ENCODE measurements around the gene SLC35F6.

The SLC35F6 gene

DNA sequence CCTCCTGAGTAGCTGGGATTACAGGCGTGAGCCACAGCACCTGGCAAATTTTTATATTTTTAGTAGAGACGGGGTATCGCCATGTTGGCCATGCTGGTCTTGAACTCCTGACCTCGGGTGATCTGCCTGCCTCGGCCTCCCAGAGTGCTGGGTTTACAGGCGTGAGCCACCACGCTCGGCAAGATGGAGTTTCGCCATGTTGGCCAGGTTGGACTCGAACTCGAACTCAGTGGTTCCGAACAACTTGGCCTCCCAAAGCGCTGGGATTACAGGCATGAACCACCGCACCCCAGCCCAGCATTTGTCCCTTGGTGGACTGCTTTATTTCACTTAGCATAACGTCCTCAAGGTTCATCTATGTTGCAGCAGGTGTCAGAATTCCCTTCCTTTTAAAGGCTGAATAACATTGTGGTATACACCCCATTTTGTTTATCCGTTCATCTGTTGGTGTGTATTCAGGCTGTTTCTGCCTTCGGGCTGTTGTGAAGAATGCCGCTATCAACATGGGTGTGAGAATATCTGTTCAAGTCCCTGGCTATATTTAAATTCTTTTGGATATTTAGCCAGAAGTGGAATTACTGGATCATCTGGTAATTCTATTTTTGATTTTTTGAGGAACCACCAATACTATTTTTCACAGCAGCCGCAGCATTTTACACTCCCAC, 20.6 kb downstream of the SLC35F6 start:
- TF ChIP-seq CTCF (IDR thresholded peaks at IDR 0.05; ENCODE audit: low read length) (no peak), EZH2 (optimal IDR thresholded peaks at IDR 0.05; ENCODE audit: low read depth, low read length) (no peak), EZH2phosphoT487 (IDR thresholded peaks at IDR 0.05; ENCODE audit: low read length) (no peak)
- Histone ChIP-seq H3K4me1 (ENCODE audit: low read length) (no peaks in the 10 kb centered on the region), H3K4me2 (ENCODE audit: low read depth, low read length) (peak overlapping the region; percentile 74; the same call in 1 of the 2 replicates), H3K9ac (ENCODE audit: low read length) (no peak overlapping the region), H3K27me3 (replicated peaks; ENCODE audit: insufficient read depth, low read length) (no peaks in the 10 kb centered on the region), H3K4me3 (ENCODE audit: low read length) (no peak overlapping the region), H2AFZ (ENCODE audit: low read length) (no peak overlapping the region), H3K9me3 (replicated peaks; ENCODE audit: insufficient read depth, low read length) (no peaks in the 10 kb centered on the region), H3K27ac (ENCODE audit: low read length) (no peak overlapping the region), H3K36me3 (replicated peaks; ENCODE audit: insufficient read depth, low read length) (no peaks in the 10 kb centered on the region), H4K20me1 (ENCODE audit: insufficient read depth, low read length) (no peaks in the 10 kb centered on the region), H3F3A (ENCODE audit: insufficient read depth, low read length) (no peaks in the 10 kb centered on the region; the same call in 1 of the 2 replicates), H3K9me2 (replicated peaks; ENCODE audit: insufficient read depth, low read length) (no peaks in the 10 kb centered on the region), H3K79me2 (ENCODE audit: low read length) (peaks cover 33% of the 10 kb centered on the region)
- DNase-seq: no peak

DNA sequence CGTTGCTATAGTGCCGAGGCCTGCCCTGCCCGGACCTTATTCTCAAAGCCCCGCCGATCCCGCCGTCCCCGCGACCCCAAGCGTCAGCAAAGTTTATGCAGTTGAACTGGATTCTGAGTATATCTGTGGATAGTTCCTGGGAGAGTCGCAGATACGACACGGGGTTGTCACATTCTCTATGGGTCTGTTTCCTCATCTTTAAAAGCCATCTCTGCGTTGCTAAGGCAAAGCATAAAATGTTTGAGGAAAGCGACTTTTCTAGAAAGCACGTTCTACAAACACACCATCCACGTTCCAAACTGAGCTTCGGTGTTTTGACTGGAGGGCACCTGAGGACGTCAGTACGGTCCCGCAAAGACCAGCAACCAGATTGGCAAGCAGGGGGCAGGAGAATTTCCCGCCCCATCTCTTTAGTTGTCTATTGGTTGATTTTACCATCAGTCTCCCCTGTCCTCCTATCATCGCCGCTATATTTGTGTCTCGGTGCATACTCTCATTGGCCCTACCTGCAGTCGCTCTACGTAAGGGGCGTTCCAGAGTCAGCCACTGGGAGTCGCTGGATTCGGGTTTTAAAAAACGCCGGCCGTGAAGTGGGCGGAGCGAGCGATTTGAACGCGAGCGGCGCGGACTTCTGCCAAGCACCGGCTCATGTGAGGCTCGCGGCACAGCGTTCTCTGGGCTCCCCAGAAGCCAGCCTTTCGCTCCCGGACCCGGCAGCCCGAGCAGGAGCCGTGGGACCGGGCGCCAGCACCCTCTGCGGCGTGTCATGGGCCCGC, 21.5 kb downstream of the SLC35F6 start, which contains the start of gene CENPA:
Gene CENPA, plus strand, starts transcription at position 626 of the 776 bp plus-strand sequence. Its CDS starts 141 bp downstream, at position 767.
- H3K27me3 ChIP-seq (replicated peaks; ENCODE audit: insufficient read depth, low read length): no peaks in the 10 kb centered on the region

GRCh38 chr2:26786207-26787028, 22.3 kb downstream of the SLC35F6 start:
- no peaks in the 10 kb centered on the region; the same call in 1 of the 2 replicates for H3F3A ChIP-seq (ENCODE audit: insufficient read depth, low read length)
- no peaks in the 10 kb centered on the region for H4K20me1 ChIP-seq (ENCODE audit: insufficient read depth, low read length)
- no peak for TF ChIP-seq CTCF (IDR thresholded peaks at IDR 0.05; ENCODE audit: low read length)
- no peak for TF ChIP-seq EZH2 (optimal IDR thresholded peaks at IDR 0.05; ENCODE audit: low read depth, low read length)
- TF ChIP-seq EZH2phosphoT487 (IDR thresholded peaks at IDR 0.05; ENCODE audit: low read length): no peak
- H3K4me3 ChIP-seq (ENCODE audit: low read length): peak overlapping the region; percentile 73
- peaks cover 41% of the 10 kb centered on the region for H3K79me2 ChIP-seq (ENCODE audit: low read length)
- H3K9ac ChIP-seq (ENCODE audit: low read length): peak overlapping the region; percentile 66
- H3K9me2 ChIP-seq (replicated peaks; ENCODE audit: insufficient read depth, low read length): no peaks in the 10 kb centered on the region
- no peaks in the 10 kb centered on the region for H3K36me3 ChIP-seq (replicated peaks; ENCODE audit: insufficient read depth, low read length)
- DNase-seq: peak; percentile 41
- no peaks in the 10 kb centered on the region for H3K27me3 ChIP-seq (replicated peaks; ENCODE audit: insufficient read depth, low read length)
- peak overlapping the region; percentile 91 for H3K4me2 ChIP-seq (ENCODE audit: low read depth, low read length)
- H3K9me3 ChIP-seq (replicated peaks; ENCODE audit: insufficient read depth, low read length): no peaks in the 10 kb centered on the region
- no peaks in the 10 kb centered on the region for H3K4me1 ChIP-seq (ENCODE audit: low read length)
- H3K27ac ChIP-seq (ENCODE audit: low read length): peak overlapping the region; percentile 31; the same call in 1 of the 2 replicates
- peak overlapping the region; percentile 84 for H2AFZ ChIP-seq (ENCODE audit: low read length)

More for the DNA sequence above, 21.5 kb downstream of the SLC35F6 start, which contains the start of gene CENPA:
- Histone ChIP-seq H3K9me2 (replicated peaks; ENCODE audit: insufficient read depth, low read length) (no peaks in the 10 kb centered on the region), H3K4me3 (ENCODE audit: low read length) (peak within 1 kb of the TSS; percentile 73), H3K9ac (ENCODE audit: low read length) (peak within 1 kb of the TSS; percentile 66), H3F3A (ENCODE audit: insufficient read depth, low read length) (no peaks in the 10 kb centered on the region; the same call in 1 of the 2 replicates), H3K36me3 (replicated peaks; ENCODE audit: insufficient read depth, low read length) (no peaks in the 10 kb centered on the region), H2AFZ (ENCODE audit: low read length) (peak within 1 kb of the TSS; percentile 84), H3K27ac (ENCODE audit: low read length) (peak within 1 kb of the TSS; percentile 31; the same call in 1 of the 2 replicates), H3K79me2 (ENCODE audit: low read length) (peaks cover 39% of the 10 kb centered on the region), H4K20me1 (ENCODE audit: insufficient read depth, low read length) (no peaks in the 10 kb centered on the region), H3K4me1 (ENCODE audit: low read length) (no peaks in the 10 kb centered on the region), H3K4me2 (ENCODE audit: low read depth, low read length) (peak within 1 kb of the TSS; percentile 91), H3K9me3 (replicated peaks; ENCODE audit: insufficient read depth, low read length) (no peaks in the 10 kb centered on the region)
- peak; percentile 99 for DNase-seq
- TF ChIP-seq EZH2phosphoT487 (IDR thresholded peaks at IDR 0.05; ENCODE audit: low read length): no peak

All from MM.1S (cell line).